Pancreas (tissue), 10 donors: ENCODE measurements around the gene CLTRN. TPM values are rescaled to one million over a fixed set of nuclear protein-coding genes. Genes with fewer than 3 reads are reported as not detected.

Source experiments
- ATAC-seq, 4 donors: fragments of 200-7000 bp; cut with Tn5 transposase; one replicate each; pipeline versions ENCODE4 v1.8.0 to v1.9.1; 2020; ENCODE audit warnings: mild to moderate bottlenecking in 4 of 4, moderate library complexity in 4 of 4
- DNase-seq, 6 donors: peaks; one replicate each; pipeline ENCODE4 v3.0.0-alpha.2; 2020
- FAIRE-seq: peaks from 2 replicates; lab custom pipeline; 2012; peaks lifted over from hg19 to GRCh38; lab: Jason Lieb, UNC
- H3K27ac ChIP-seq, 4 donors: fragments of 200-600 bp; sonication (generic); 1 replicate in 3 of 4; 2 replicates in 1 of 4; pipeline versions ENCODE4 v1.5.0 to v1.8.0; 2020
- H3K27me3 ChIP-seq, 4 donors: fragments of 200-600 bp; one replicate each; pipeline ENCODE4 v1.8.0; 2021
- H3K36me3 ChIP-seq, 3 donors: fragments of 200-600 bp; sonication (generic) in 1 of 3; one replicate each; pipeline versions ENCODE4 v1.5.0 to v1.8.0; 2020 to 2021
- H3K4me1 ChIP-seq, 3 donors: fragments of 200-600 bp; one replicate each; pipeline ENCODE4 v1.8.0; 2021
- H3K4me3 ChIP-seq, 4 donors: fragments of 200-600 bp; sonication (generic) in 2 of 4; one replicate each; pipeline versions ENCODE4 v1.5.0 to v1.8.0; 2020 to 2021
- H3K9me3 ChIP-seq, 4 donors: fragments of 200-600 bp; one replicate each; pipeline ENCODE4 v1.8.0; 2021
- CTCF ChIP-seq, 4 donors: fragments of 200-600 bp; sonication (generic) in 3 of 4; IDR thresholded peaks; one replicate each; pipeline versions ENCODE4 v1.5.0 to v1.8.0; 2021; ENCODE audit warnings: antibody characterized with exemption in 4 of 4
- WGBS, 2 donors: extraction: QIAGEN DNeasy Blood & Tissue Kit; methylation state at CpG; one replicate each; pipeline ENCODE4 v1.1.7; 2013; 5-methylcytosine and 5-hydroxymethylcytosine counted together
- intact Hi-C, 3 donors: fragments of 100-400 bp; cut with DNase I; formaldehyde crosslinking; loops; one replicate each; pipeline versions ENCODE4 v1.11.1 to v1.14.2; 2022
- polyA plus RNA-seq, 2 donors: library from polyadenylated mRNA; stranded (reverse); fragments of 200-250 nt; gene quantifications; one replicate each; pipeline ENCODE4 v1.2.3, GENCODE V29; 2013
- total RNA-seq, 6 donors: library from RNA; stranded (reverse); fragmentation: NEBNext Ultra II Directional in 4 of 6; extraction: Animal tissue kit (Norgen Biotek cat#: 25700) in 4 of 6; gene quantifications; one replicate each; pipeline versions ENCODE4 v1.2.1 to v1.2.4, GENCODE V29; 2021 to 2023
- donor health status: healthy with polysubstance abuse.
- donor health status: DM: no; HTN: no; CAD: no; lungs with moderate emphysema.
- donor health status: DM: no; HTN: no; CAD: no.
- donor health status: control.
- donor health status: control.
- donor health status: Bipolar disorder and iron deficiency.
- donor health status: DM: yes; HTN: yes; CAD: no.
- donor health status: DM: no; HTN: no; CAD: no.
- donor health status: DM: no; HTN: no; CAD: no.
- donor health status: DM: yes; HTN: yes; CAD: no.

CLTRN gene
- total and polyA plus RNA-seq, 8 donors = 0.79 to 14.6 (median 2.6) TPM

GRCh38 chrX:15605226-15605625, 59.4 kb downstream of the CLTRN start:
- Histone ChIP-seq H3K4me3 (no peak overlapping the region), H3K27ac (no peak overlapping the region), H3K4me1 (peaks cover 0 to 7% (median 0%) of the 10 kb centered on the region in 3 donors), H3K36me3 (no peaks in the 10 kb centered on the region), H3K9me3 (no peaks in the 10 kb centered on the region), H3K27me3 (peaks cover 0 to 26% (median 0%) of the 10 kb centered on the region in 4 donors)
- 53 to 100% methylated on average over 1 of the region's 1 CpG for WGBS, 2 donors
- DNase-seq (no peak), FAIRE-seq (no peak), ATAC-seq (no peak)
- no peak for TF ChIP-seq CTCF (IDR thresholded peaks at IDR 0.05)
- intact Hi-C loops = no loop called here

GRCh38 chrX:15602761-15603160, 61.8 kb downstream of the CLTRN start:
- H3K4me1 ChIP-seq = peaks cover 0 to 7% (median 0%) of the 10 kb centered on the region in 3 donors
- intact Hi-C loops = no loop called here
- H3K27ac ChIP-seq = no peak overlapping the region
- 59 to 75% methylated on average over 5 of the region's 5 CpGs for WGBS, 2 donors
- no peak for FAIRE-seq
- H3K36me3 ChIP-seq = no peaks in the 10 kb centered on the region
- TF ChIP-seq CTCF (IDR thresholded peaks at IDR 0.05) = no peak
- DNase-seq = no peak
- no peak for ATAC-seq
- no peaks in the 10 kb centered on the region for H3K9me3 ChIP-seq
- no peak overlapping the region for H3K4me3 ChIP-seq
- H3K27me3 ChIP-seq = peaks cover 0 to 29% (median 0%) of the 10 kb centered on the region in 4 donors

GRCh38 chrX:15601932-15602331, 62.7 kb downstream of the CLTRN start:
- Histone ChIP-seq H3K4me3 (no peak overlapping the region), H3K27ac (no peak overlapping the region), H3K9me3 (no peaks in the 10 kb centered on the region), H3K4me1 (peaks cover 0 to 7% (median 0%) of the 10 kb centered on the region in 3 donors), H3K36me3 (no peaks in the 10 kb centered on the region), H3K27me3 (peaks cover 0 to 25% (median 0%) of the 10 kb centered on the region in 4 donors)
- WGBS, 2 donors = 62 to 72% methylated on average over 3 of the region's 3 CpGs
- FAIRE-seq (no peak), ATAC-seq (no peak), DNase-seq (no peak)
- intact Hi-C loops = no loop called here
- no peak for TF ChIP-seq CTCF (IDR thresholded peaks at IDR 0.05)

GRCh38 chrX:15600745-15601144, 63.9 kb downstream of the CLTRN start, which contains the start of gene ACE2:
ACE2 (minus strand) TSS chrX:15600960; CDS start chrX:15600911, 49 bp downstream.
- no peaks in the 10 kb centered on the region for H3K9me3 ChIP-seq
- H3K27ac ChIP-seq = no peak within 1 kb of the TSS
- TF ChIP-seq CTCF (IDR thresholded peaks at IDR 0.05) = no peak
- H3K4me1 ChIP-seq = no peaks in the 10 kb centered on the region
- peaks cover 0 to 27% (median 0%) of the 10 kb centered on the region in 4 donors for H3K27me3 ChIP-seq
- FAIRE-seq = peak; percentile 5
- H3K36me3 ChIP-seq = no peaks in the 10 kb centered on the region
- 68 to 69% methylated on average over 4 of the region's 4 CpGs for WGBS, 2 donors
- H3K4me3 ChIP-seq = no peak within 1 kb of the TSS
- DNase-seq = no peak
- intact Hi-C loops = no loop called here
- ATAC-seq = no peak

- FAIRE-seq (no peak), DNase-seq (no peak), ATAC-seq (no peak)
- no peak overlapping the region for H3K4me3 ChIP-seq
- peaks cover 0 to 26% (median 0%) of the 10 kb centered on the region in 4 donors for H3K27me3 ChIP-seq
- H3K4me1 ChIP-seq = no peaks in the 10 kb centered on the region
- H3K27ac ChIP-seq = no peak overlapping the region
- intact Hi-C loops = no loop called here
- H3K36me3 ChIP-seq = no peaks in the 10 kb centered on the region
- no peak for TF ChIP-seq CTCF (IDR thresholded peaks at IDR 0.05)
- H3K9me3 ChIP-seq = no peaks in the 10 kb centered on the region
Observed at GRCh38 chrX:15600049-15600448, 64.6 kb downstream of the CLTRN start.
